Suprapubic skin (tissue), 4 donors: ENCODE results near the gene METTL21C. TPM values are rescaled to one million over a fixed set of nuclear protein-coding genes. Genes with fewer than 3 reads are reported as not detected.

Experiments
- DNase-seq, 2 donors: peaks; one replicate each; pipeline ENCODE4 v3.0.0-alpha.2; 2019; ENCODE audit warnings: low spot score in 2 of 2
- H3K27ac ChIP-seq: fragments of 200-600 bp; sonication (generic); one replicate; pipeline ENCODE4 v1.5.1; 2019
- H3K27me3 ChIP-seq: fragments of 200-600 bp; sonication (generic); one replicate; pipeline ENCODE4 v1.5.1; 2019
- H3K36me3 ChIP-seq: fragments of 200-600 bp; sonication (generic); one replicate; pipeline ENCODE4 v1.5.1; 2019
- H3K4me1 ChIP-seq: fragments of 200-600 bp; sonication (generic); one replicate; pipeline ENCODE4 v1.5.1; 2019
- H3K4me3 ChIP-seq: fragments of 200-600 bp; sonication (generic); one replicate; pipeline ENCODE4 v1.5.1; 2019; ENCODE audit warnings: mild to moderate bottlenecking
- H3K9me3 ChIP-seq: fragments of 200-600 bp; sonication (generic); one replicate; pipeline ENCODE4 v1.5.1; 2019
- EP300 ChIP-seq: sonication (generic); formaldehyde crosslinking; IDR thresholded peaks from one replicate; pipeline ENCODE4 v1.6.1; 2017; ENCODE audit warnings: antibody characterized with exemption
- POLR2A ChIP-seq, 2 donors: fragments of 450-650 bp; IDR thresholded peaks; one replicate each; pipeline ENCODE4 v1.6.1; 2017; ENCODE audit warnings: antibody characterized with exemption in 2 of 2, mild to moderate bottlenecking in 2 of 2, moderate library complexity in 2 of 2
- POLR2AphosphoS5 ChIP-seq, 3 donors: sonication (generic); formaldehyde crosslinking; IDR thresholded peaks; one replicate each; pipeline ENCODE4 v1.6.1; 2017; ENCODE audit warnings: antibody characterized with exemption in 3 of 3
- WGBS: methylation state at CpG from one replicate; pipeline ENCODE4 v1.1.5; 2018; 5-methylcytosine and 5-hydroxymethylcytosine counted together
- total RNA-seq, 4 donors: library from RNA; depleted of rRNA; stranded (reverse); fragments of >200 nt; gene quantifications; one replicate each; pipeline ENCODE4 v1.1.0, GENCODE V29; 2016
- TF ChIP-seq, protein P1 (sequence below), 2 donors: fragments of 200-600 bp in 1 of 2; fragments of 450-650 bp in 1 of 2; sonication (generic) in 1 of 2; IDR thresholded peaks; one replicate each; pipeline ENCODE4 v1.5.1; 2016 to 2019; ENCODE audit warnings: antibody characterized with exemption in 2 of 2, mild to moderate bottlenecking in 1 of 2, moderate library complexity in 1 of 2

METTL21C gene
- total RNA-seq, 4 donors from 2014 or later: not detected

DNA sequence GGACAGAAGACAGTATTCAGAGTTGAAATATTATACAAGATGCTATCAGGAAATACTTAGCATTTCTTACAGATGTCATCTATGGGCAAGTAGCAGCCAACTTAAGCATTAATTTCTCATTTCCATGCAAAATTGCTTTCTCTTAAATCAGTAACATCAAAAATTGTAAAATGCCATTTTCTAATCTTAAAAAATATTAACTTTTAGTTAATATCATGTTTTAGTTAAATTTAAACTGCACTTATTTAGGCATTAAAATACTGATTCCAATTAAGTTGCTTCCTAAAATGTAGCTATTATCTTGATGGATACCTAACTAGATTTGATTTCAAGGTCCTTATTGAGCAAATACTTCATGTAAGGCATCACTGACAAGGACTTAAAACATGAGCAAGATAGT is 27.8 kb downstream of the METTL21C start:
- no peak for DNase-seq
- Histone ChIP-seq H3K4me1 (no peaks in the 10 kb centered on the region), H3K27me3 (no peaks in the 10 kb centered on the region), H3K9me3 (peaks cover 9% of the 10 kb centered on the region), H3K36me3 (peaks cover 76% of the 10 kb centered on the region), H3K27ac (no peak overlapping the region), H3K4me3 (no peak overlapping the region)
- TF ChIP-seq EP300: no peak
- TF ChIP-seq POLR2A (IDR thresholded peaks at IDR 0.05): no peak
- no peak for TF ChIP-seq POLR2AphosphoS5 (IDR thresholded peaks at IDR 0.05)
- TF ChIP-seq, protein P1, sequence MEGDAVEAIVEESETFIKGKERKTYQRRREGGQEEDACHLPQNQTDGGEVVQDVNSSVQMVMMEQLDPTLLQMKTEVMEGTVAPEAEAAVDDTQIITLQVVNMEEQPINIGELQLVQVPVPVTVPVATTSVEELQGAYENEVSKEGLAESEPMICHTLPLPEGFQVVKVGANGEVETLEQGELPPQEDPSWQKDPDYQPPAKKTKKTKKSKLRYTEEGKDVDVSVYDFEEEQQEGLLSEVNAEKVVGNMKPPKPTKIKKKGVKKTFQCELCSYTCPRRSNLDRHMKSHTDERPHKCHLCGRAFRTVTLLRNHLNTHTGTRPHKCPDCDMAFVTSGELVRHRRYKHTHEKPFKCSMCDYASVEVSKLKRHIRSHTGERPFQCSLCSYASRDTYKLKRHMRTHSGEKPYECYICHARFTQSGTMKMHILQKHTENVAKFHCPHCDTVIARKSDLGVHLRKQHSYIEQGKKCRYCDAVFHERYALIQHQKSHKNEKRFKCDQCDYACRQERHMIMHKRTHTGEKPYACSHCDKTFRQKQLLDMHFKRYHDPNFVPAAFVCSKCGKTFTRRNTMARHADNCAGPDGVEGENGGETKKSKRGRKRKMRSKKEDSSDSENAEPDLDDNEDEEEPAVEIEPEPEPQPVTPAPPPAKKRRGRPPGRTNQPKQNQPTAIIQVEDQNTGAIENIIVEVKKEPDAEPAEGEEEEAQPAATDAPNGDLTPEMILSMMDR (IDR thresholded peaks at IDR 0.05): no peak

GRCh38 chr13:102659168-102659713 is 35.6 kb downstream of the METTL21C start:
- Histone ChIP-seq H3K4me3 (no peak overlapping the region), H3K36me3 (peaks cover 63% of the 10 kb centered on the region), H3K4me1 (no peaks in the 10 kb centered on the region), H3K27me3 (no peaks in the 10 kb centered on the region), H3K27ac (no peak overlapping the region), H3K9me3 (no peaks in the 10 kb centered on the region)
- no peak for DNase-seq
- TF ChIP-seq, protein P1 (IDR thresholded peaks at IDR 0.05): no peak
- TF ChIP-seq EP300 (no peak), POLR2A (IDR thresholded peaks at IDR 0.05) (no peak), POLR2AphosphoS5 (IDR thresholded peaks at IDR 0.05) (no peak)

DNA sequence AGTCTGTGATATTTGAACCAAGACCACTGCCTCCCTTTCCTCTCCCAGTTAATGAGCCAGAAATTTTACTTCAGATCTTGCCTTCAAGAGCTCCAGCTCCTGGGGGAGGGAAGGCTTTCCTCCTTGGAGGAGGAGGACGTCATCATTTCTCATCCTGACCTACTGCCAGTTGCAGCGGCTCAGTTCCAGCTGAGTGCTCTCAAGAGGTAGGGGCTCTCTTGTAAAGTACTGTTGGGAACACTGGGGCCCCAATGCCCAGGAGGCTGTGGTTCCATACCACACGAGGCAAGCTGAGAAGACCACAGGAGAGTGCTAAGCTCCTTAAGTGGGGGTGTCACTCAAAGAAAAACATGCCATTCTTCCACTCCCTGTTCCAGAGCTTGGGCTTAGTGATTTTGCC is 36.2 kb downstream of the METTL21C start:
- Histone ChIP-seq H3K9me3 (no peaks in the 10 kb centered on the region), H3K4me1 (no peaks in the 10 kb centered on the region), H3K4me3 (no peak overlapping the region), H3K27me3 (no peaks in the 10 kb centered on the region), H3K27ac (no peak overlapping the region), H3K36me3 (peaks cover 59% of the 10 kb centered on the region)
- TF ChIP-seq, protein P1 (IDR thresholded peaks at IDR 0.05): no peak
- TF ChIP-seq EP300 (no peak), POLR2AphosphoS5 (IDR thresholded peaks at IDR 0.05) (no peak), POLR2A (IDR thresholded peaks at IDR 0.05) (no peak)
- WGBS: 93% methylated on average over 3 of the region's 3 CpGs
- no peak for DNase-seq

DNA sequence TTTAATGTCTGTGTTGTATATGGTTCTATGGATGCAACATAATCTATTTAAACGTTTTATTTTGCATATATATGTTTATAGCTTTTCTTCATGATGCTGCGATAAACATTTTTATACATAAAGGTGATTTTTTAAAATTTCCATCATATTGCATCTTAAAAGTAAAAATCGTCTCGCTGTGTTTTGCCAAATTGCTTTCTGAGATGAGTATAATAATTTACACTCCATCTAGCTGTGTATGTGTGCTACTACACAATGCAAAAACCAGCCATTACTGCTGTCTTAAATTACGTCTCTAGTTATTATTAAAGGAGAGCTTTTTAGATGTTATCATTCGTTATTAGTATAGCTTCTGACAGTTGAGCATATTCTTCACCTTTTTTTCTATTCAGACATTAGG is 37.2 kb downstream of the METTL21C start:
- DNase-seq: no peak
- Histone ChIP-seq H3K9me3 (no peaks in the 10 kb centered on the region), H3K27me3 (no peaks in the 10 kb centered on the region), H3K4me3 (no peak overlapping the region), H3K36me3 (peaks cover 60% of the 10 kb centered on the region), H3K27ac (no peak overlapping the region), H3K4me1 (no peaks in the 10 kb centered on the region)
- TF ChIP-seq, protein P1 (IDR thresholded peaks at IDR 0.05): peak in 1 of 2 donors; percentile 8
- TF ChIP-seq EP300 (no peak), POLR2AphosphoS5 (IDR thresholded peaks at IDR 0.05) (no peak), POLR2A (IDR thresholded peaks at IDR 0.05) (no peak)
- WGBS: 95% methylated on average over 6 of the region's 6 CpGs

DNA sequence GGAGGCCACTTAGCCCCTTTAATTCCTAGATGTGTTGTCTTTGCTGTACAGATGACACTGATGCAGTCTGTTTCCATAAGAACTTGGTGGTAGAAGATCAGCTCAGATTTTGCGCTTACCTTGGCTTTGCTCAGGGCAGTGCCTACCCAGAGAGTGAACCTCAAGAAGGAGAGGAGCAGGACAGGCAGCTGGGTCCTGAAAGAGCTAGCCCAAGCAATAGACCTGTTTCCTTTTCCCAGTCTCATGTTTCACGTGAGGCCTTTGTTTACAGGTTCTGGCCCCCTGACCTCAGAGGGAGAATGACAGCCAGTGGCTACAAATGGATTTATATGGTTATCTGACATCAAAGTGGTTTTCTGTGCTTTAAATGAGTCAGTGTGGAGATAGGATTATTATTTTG is 40.1 kb downstream of the METTL21C start:
- WGBS: 77% methylated on average over 2 of the region's 2 CpGs
- Histone ChIP-seq H3K27ac (no peak overlapping the region), H3K4me1 (no peaks in the 10 kb centered on the region), H3K27me3 (no peaks in the 10 kb centered on the region), H3K9me3 (no peaks in the 10 kb centered on the region), H3K4me3 (no peak overlapping the region), H3K36me3 (peaks cover 61% of the 10 kb centered on the region)
- no peak for TF ChIP-seq EP300
- no peak for TF ChIP-seq POLR2AphosphoS5 (IDR thresholded peaks at IDR 0.05)
- TF ChIP-seq, protein P1 (IDR thresholded peaks at IDR 0.05): no peak
- no peak for TF ChIP-seq POLR2A (IDR thresholded peaks at IDR 0.05)
- no peak for DNase-seq
